Measurements from ENCODE around the gene DHRSX.

Gene DHRSX

GRCh38 chrX:2301901-2302300 is 198.9 kb downstream of the DHRSX start (continued):
- TF ChIP-seq ZBTB6 (tag by site-specific recombination; IDR thresholded peaks at IDR 0.05) (no peak), KLF16 (tag by site-specific recombination; IDR thresholded peaks at IDR 0.05) (no peak), ZNF138 (tag by site-specific recombination; IDR thresholded peaks at IDR 0.05; ENCODE audit: borderline replicate concordance) (no peak), KLF7 (tag by site-specific recombination; IDR thresholded peaks at IDR 0.05; ENCODE audit: borderline replicate concordance) (no peak), ZNF692 (tag by site-specific recombination; IDR thresholded peaks at IDR 0.05) (no peak), ZNF19 (tag by site-specific recombination; IDR thresholded peaks at IDR 0.05; ENCODE audit: low read depth) (no peak), ZNF704 (tag by site-specific recombination; IDR thresholded peaks at IDR 0.05) (no peak), ZNF571 (tag by site-specific recombination; IDR thresholded peaks at IDR 0.05) (no peak), ZNF830 (tag by site-specific recombination; IDR thresholded peaks at IDR 0.05; ENCODE audit: low read depth) (no peak), ZNF169 (tag by site-specific recombination; IDR thresholded peaks at IDR 0.05) (no peak), ZNF324 (tag by site-specific recombination; IDR thresholded peaks at IDR 0.05) (no peak), ZBTB49 (tag by site-specific recombination; IDR thresholded peaks at IDR 0.05; ENCODE audit: low read depth) (no peak), ZNF121 (tag by site-specific recombination; IDR thresholded peaks at IDR 0.05) (no peak)

GRCh38 chrX:2299871-2300270 is 200.9 kb downstream of the DHRSX start:
- Histone ChIP-seq H3K4me1 (ENCODE audit: control insufficient read depth, insufficient read depth, low read length) (no peaks in the 10 kb centered on the region), H3K4me3 (ENCODE audit: low read depth, low read length) (no peak overlapping the region), H3K9me3 (ENCODE audit: control insufficient read depth, insufficient read depth, low read depth, low read length) (no peaks in the 10 kb centered on the region), H3K36me3 (ENCODE audit: control insufficient read depth in 2 of 2, insufficient read depth in 1 of 2, low read length in 2 of 2) (no peaks in the 10 kb centered on the region), H3K27ac (ENCODE audit: extremely low read depth, low read depth, low read length) (no peak overlapping the region)
- ChIA-PET POLR2A (no interaction called here), CTCF (no interaction called here)
- TF ChIP-seq KLF7 (tag by site-specific recombination; IDR thresholded peaks at IDR 0.05; ENCODE audit: borderline replicate concordance) (no peak), ZNF121 (tag by site-specific recombination; IDR thresholded peaks at IDR 0.05) (no peak), ZNF221 (tag by site-specific recombination; IDR thresholded peaks at IDR 0.05; ENCODE audit: borderline replicate concordance) (no peak), ZNF76 (tag by site-specific recombination; IDR thresholded peaks at IDR 0.05; ENCODE audit: borderline replicate concordance, low read depth) (no peak), ZNF837 (tag by site-specific recombination; IDR thresholded peaks at IDR 0.05) (no peak), ZNF211 (tag by site-specific recombination; IDR thresholded peaks at IDR 0.05; ENCODE audit: low read depth) (no peak), REST (tag by site-specific recombination; IDR thresholded peaks at IDR 0.05) (no peak), ZBTB49 (tag by site-specific recombination; IDR thresholded peaks at IDR 0.05; ENCODE audit: low read depth) (no peak), ZNF560 (tag by site-specific recombination; IDR thresholded peaks at IDR 0.05; ENCODE audit: borderline replicate concordance) (no peak), ZNF214 (tag by site-specific recombination; IDR thresholded peaks at IDR 0.05; ENCODE audit: borderline replicate concordance) (no peak), HOXD13 (CRISPR knock-in tag; IDR thresholded peaks at IDR 0.05; ENCODE audit: borderline replicate concordance) (no peak), ZNF335 (tag by site-specific recombination; conservative IDR thresholded peaks at IDR 0.05) (no peak), ZBTB21 (tag by site-specific recombination; IDR thresholded peaks at IDR 0.05) (no peak), MEIS1 (CRISPR knock-in tag; IDR thresholded peaks at IDR 0.05; ENCODE audit: borderline replicate concordance) (no peak), ZNF302 (tag by site-specific recombination; IDR thresholded peaks at IDR 0.05; ENCODE audit: low read depth) (no peak)

Measured in HEK293 (cell line).